Sigmoid colon (tissue), 3 donors: ENCODE measurements around the gene KIF20A.

ENCODE experiments used
- CTCF ChIP-seq, 4 experiments: fragments of 450-650 bp in 3 of 4; fragments of 200-600 bp in 1 of 4; IDR thresholded peaks; one replicate each; pipeline ENCODE4 v1.5.1; 2016 to 2019; ENCODE audit warnings: antibody characterized with exemption in 4 of 4, mild to moderate bottlenecking in 3 of 4, moderate library complexity in 2 of 4
- POLR2A ChIP-seq, 2 donors: fragments of 450-650 bp; IDR thresholded peaks; one replicate each; pipeline ENCODE4 v1.6.1; 2016; ENCODE audit warnings: antibody characterized with exemption in 2 of 2, mild to moderate bottlenecking in 2 of 2, moderate library complexity in 2 of 2

GRCh38 chr5:138192826-138193225, 13.9 kb downstream of the KIF20A start:
- TF ChIP-seq POLR2A (IDR thresholded peaks at IDR 0.05) (no peak), CTCF (IDR thresholded peaks at IDR 0.05) (no peak)
